ENCODE results near the gene PTPN6. TPM values are rescaled to one million over a fixed set of nuclear protein-coding genes. Genes with fewer than 3 reads are reported as not detected.

Gene PTPN6
- total and polyA plus RNA-seq, 2 of the 8 experiments (the other 6 are each of a cell fraction or from before 2014, with no cell fraction given), result 16.3 to 28.4 TPM

DNA sequence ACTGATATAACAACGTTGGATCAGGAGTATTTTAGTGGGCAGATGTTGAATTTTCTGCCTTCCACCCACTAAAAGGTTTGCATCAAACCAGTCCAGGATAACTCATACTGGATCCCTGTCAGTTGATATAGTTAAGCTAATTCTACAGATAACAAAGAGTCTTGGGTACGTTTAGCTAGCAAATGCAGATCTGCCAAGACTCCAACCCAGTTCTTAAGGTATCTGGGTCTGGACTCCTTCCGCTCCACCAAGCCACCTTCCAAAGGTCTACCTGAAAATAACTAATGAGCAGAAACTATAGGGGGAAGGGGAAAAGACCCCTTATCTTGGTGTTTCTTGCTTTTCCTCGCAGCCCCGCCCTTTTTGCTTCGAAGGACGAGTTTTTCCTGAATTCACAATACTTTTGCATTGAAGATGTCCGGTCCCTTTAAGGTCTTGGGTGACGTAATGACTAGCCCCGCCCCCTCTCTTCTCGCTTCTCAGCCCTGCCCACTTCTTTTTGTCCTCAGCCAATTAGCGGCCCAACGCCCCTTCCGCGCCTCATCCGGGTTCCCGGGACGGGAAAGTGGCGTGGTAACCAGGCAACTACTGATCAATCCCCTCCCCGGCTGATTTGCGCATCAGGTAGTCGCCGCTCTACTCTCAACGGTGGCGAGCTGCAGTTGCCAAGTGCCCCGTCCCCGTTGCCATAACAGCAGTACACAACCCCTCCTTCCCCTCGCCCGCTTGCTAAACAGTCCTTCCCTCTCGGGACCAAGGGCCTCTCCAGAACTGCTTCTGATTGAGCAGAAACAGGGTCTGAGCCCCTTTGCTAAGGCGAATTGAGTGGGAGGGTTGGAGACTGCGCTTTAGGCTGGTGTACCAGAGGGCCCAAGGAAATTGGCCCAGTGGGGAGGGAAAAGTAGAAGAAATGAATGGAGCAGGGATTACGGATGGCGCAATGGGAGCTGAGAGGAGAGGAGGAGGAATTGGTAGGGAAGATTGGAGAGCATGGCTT is 46.6 kb upstream of the PTPN6 start, which contains the start of gene LRRC23 (continued):
- TF ChIP-seq SRF (IDR thresholded peaks at IDR 0.05; ENCODE audit: low read depth, low read length) (no peak), SP1 (IDR thresholded peaks at IDR 0.05; ENCODE audit: low read depth, low read length) (peak; percentile 62; the same call in 1 of the 2 replicates), TBP (IDR thresholded peaks at IDR 0.05; ENCODE audit: low read depth, low read length) (peak; percentile 51; the same call in 1 of the 2 replicates), KDM4A (IDR thresholded peaks at IDR 0.05; ENCODE audit: low read depth, low read length, severe bottlenecking) (peak; percentile 35), JUND (IDR thresholded peaks at IDR 0.05; ENCODE audit: low read length) (peak; percentile 84), CTBP2 (IDR thresholded peaks at IDR 0.05; ENCODE audit: borderline replicate concordance, insufficient read depth, insufficient read length, low read length) (no peak), TAF1 (IDR thresholded peaks at IDR 0.05; ENCODE audit: low read depth, low read length) (peak; percentile 48; the same call in 1 of the 2 replicates), SAP30 (IDR thresholded peaks at IDR 0.05; ENCODE audit: insufficient read depth, insufficient replicate concordance, low read length) (peak; percentile 89), SIN3A (conservative IDR thresholded peaks at IDR 0.05 in 1 of 2, IDR thresholded peaks at IDR 0.05 in 1 of 2; ENCODE audit: low read depth in 1 of 2, low read length in 2 of 2) (peak; percentile 95 to 99), CREB1 (IDR thresholded peaks at IDR 0.05) (peak; percentile 77), CEBPB (IDR thresholded peaks at IDR 0.05; ENCODE audit: low read depth, low read length) (peak; percentile 68), POLR2A (IDR thresholded peaks at IDR 0.05; ENCODE audit: control extremely low read depth in 1 of 2, low read depth in 2 of 2, low read length in 2 of 2) (peak in 1 of 2 experiments; percentile 76; a peak in 1 of 3 replicates), NRF1 (IDR thresholded peaks at IDR 0.05; ENCODE audit: low read depth, low read length) (no peak), EP300 (IDR thresholded peaks at IDR 0.05; ENCODE audit: borderline replicate concordance in 1 of 2, low read depth in 2 of 2, low read length in 2 of 2) (peak in 1 of 2 experiments; percentile 72; a peak in 1 of 3 replicates), PHF8 (conservative IDR thresholded peaks at IDR 0.05; ENCODE audit: low read depth, low read length) (0 out of 2 replicates have a peak, but pooled peaks have one; percentile 33), BACH1 (IDR thresholded peaks at IDR 0.05; ENCODE audit: low read length) (no peak)
